Aorta (tissue), 5 donors: ENCODE measurements around the gene PSAPL1. TPM values are rescaled to one million over a fixed set of nuclear protein-coding genes. Genes with fewer than 3 reads are reported as not detected.
A peak's percentile ranks its signal among the peaks of the same experiment; 100 is the strongest.

Experiments used
- ATAC-seq: fragments of 200-7000 bp; cut with Tn5 transposase; one replicate; pipeline ENCODE4 v1.9.1; 2022; ENCODE audit warnings: moderate library complexity; ENCODE audit not compliant: low FRiP score
- DNase-seq, 2 donors: peaks; one replicate each; pipeline ENCODE4 v3.0.0-alpha.2; 2020
- H3K27ac ChIP-seq, 2 donors: one replicate each; pipeline ENCODE4 v1.5.1; 2013; ENCODE audit warnings: low read length in 2 of 2, mild to moderate bottlenecking in 2 of 2, moderate library complexity in 2 of 2, control low read depth in 1 of 2, inconsistent platforms in 1 of 2, low read depth in 1 of 2
- H3K27me3 ChIP-seq, 2 donors: one replicate each; pipeline ENCODE4 v1.6.1; 2013; ENCODE audit warnings: control low read depth in 1 of 2, low read length in 1 of 2, mild to moderate bottlenecking in 1 of 2, moderate library complexity in 1 of 2; ENCODE audit not compliant: insufficient read depth in 2 of 2, control insufficient read depth in 1 of 2
- H3K36me3 ChIP-seq, 2 donors: one replicate each; pipeline ENCODE4 v1.6.1; 2013; ENCODE audit warnings: control low read depth in 1 of 2, low read length in 1 of 2, mild to moderate bottlenecking in 1 of 2; ENCODE audit not compliant: insufficient read depth in 2 of 2, control insufficient read depth in 1 of 2
- H3K4me1 ChIP-seq, 2 donors: one replicate each; pipeline ENCODE4 v1.6.1; 2013; ENCODE audit warnings: low read length in 2 of 2, control low read depth in 1 of 2, mild to moderate bottlenecking in 1 of 2, moderate library complexity in 1 of 2; ENCODE audit not compliant: insufficient read depth in 2 of 2, control insufficient read depth in 1 of 2
- H3K4me3 ChIP-seq, 2 donors: one replicate each; pipeline ENCODE4 v1.5.1; 2013; ENCODE audit warnings: low read length in 2 of 2, control low read depth in 1 of 2, mild to moderate bottlenecking in 1 of 2
- H3K9me3 ChIP-seq: one replicate; pipeline ENCODE4 v1.6.1; 2013; ENCODE audit warnings: mild to moderate bottlenecking, low read length; ENCODE audit not compliant: control insufficient read depth
- WGBS, 2 donors: extraction: QIAGEN DNeasy Blood & Tissue Kit; methylation state at CpG; one replicate each; pipeline ENCODE4 v1.1.7; 2013; 5-methylcytosine and 5-hydroxymethylcytosine counted together
- intact Hi-C, 2 donors: fragments of 100-400 bp; cut with DNase I; formaldehyde crosslinking; loops; one replicate each; pipeline versions ENCODE4 v1.14.2 to v1.15.0; 2022
- polyA plus RNA-seq, 2 donors: library from polyadenylated mRNA; stranded (reverse); fragments of 200-250 nt; gene quantifications; one replicate each; pipeline ENCODE4 v1.2.3, GENCODE V29; 2013
- total RNA-seq, 2 donors: library from RNA; stranded (reverse); fragmentation: NEBNext Ultra II Directional; extraction: Animal tissue kit (Norgen Biotek cat#: 25700); gene quantifications; one replicate each; pipeline ENCODE4 v1.2.1, GENCODE V29; 2021
- donor health status: healthy with polysubstance abuse.
- donor health status: Bipolar disorder and iron deficiency.
- donor health status: DM: no; HTN: no; CAD: no.
- donor health status: DM: no; HTN: no; CAD: no.
- donor health status: DM: yes; HTN: yes; CAD: no.

Gene PSAPL1
- total and polyA plus RNA-seq, 4 donors = not detected

- Histone ChIP-seq H3K27ac (no peak overlapping the region), H3K4me1 (no peaks in the 10 kb centered on the region), H3K9me3 (no peaks in the 10 kb centered on the region), H3K4me3 (no peak overlapping the region), H3K36me3 (no peaks in the 10 kb centered on the region), H3K27me3 (no peaks in the 10 kb centered on the region)
- no peak for ATAC-seq
- intact Hi-C loops = no loop called here
- 75 to 80% methylated on average over 29 of the region's 29 CpGs for WGBS, 2 donors
- peak; percentile 22 to 49 for DNase-seq
Observed at GRCh38 chr4:7393601-7394575, 40.8 kb downstream of the PSAPL1 start.

GRCh38 chr4:7392438-7393421, 42.0 kb downstream of the PSAPL1 start:
- H3K27ac ChIP-seq = no peak overlapping the region
- ATAC-seq = no peak

DNA sequence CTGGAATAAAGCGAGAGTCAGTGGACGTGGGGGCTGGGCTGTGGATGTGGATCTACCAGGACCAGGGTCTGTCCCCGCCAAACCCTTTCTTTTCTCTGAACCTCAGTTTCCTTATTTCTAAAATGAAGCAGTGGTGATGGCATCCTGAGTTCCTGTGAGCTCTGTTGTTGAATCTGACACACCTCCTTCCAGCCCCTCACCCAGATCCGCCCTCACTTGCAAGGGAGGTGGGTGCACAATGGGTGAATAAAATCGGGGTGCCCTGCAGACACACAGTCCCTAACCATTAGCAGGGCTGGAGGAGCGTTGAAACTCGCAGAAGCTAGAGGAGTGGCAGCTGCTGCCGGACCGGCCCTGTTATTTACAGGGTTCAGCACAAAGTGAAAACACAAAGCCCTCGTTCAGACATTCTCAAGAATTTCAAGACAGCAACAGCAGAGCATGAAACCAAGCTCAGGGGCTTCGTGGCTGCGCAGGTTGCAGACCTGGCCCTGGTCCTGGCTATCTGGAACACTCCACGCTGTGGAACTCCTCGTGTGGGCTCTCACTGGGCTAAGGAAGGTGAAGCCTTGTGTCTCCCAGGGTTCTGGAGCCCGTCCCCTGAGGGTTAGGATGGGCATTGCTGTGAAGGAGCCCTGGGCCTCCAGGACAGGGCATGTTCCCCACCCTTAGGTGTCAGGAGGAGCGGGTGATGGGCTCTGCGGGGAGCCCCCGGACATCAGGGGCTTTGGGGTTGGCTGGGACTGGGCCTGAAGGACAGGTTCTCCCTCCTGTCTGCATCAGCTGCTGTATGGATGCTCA, 42.9 kb downstream of the PSAPL1 start:
- ATAC-seq = no peak
- WGBS, 2 donors = 90 to 95% methylated on average over 18 of the region's 18 CpGs
- Histone ChIP-seq H3K9me3 (no peaks in the 10 kb centered on the region), H3K27me3 (no peaks in the 10 kb centered on the region), H3K4me3 (no peak overlapping the region), H3K36me3 (no peaks in the 10 kb centered on the region), H3K4me1 (no peaks in the 10 kb centered on the region), H3K27ac (no peak overlapping the region)
- intact Hi-C loops = no loop called here
- DNase-seq = peak; percentile 30 to 39

More at GRCh38 chr4:7392438-7393421, 42.0 kb downstream of the PSAPL1 start:
- H3K36me3 ChIP-seq = no peaks in the 10 kb centered on the region
- no peaks in the 10 kb centered on the region for H3K27me3 ChIP-seq
- H3K9me3 ChIP-seq = no peaks in the 10 kb centered on the region
- intact Hi-C loops = no loop called here
- DNase-seq = peak; percentile 50 to 73
- H3K4me1 ChIP-seq = no peaks in the 10 kb centered on the region
- WGBS, 2 donors = 61 to 72% methylated on average over 32 of the region's 32 CpGs
- H3K4me3 ChIP-seq = no peak overlapping the region

GRCh38 chr4:7390906-7391636, 43.7 kb downstream of the PSAPL1 start:
- intact Hi-C loops = no loop called here
- peak; percentile 25 to 58 for DNase-seq

GRCh38 chr4:7390336-7390735, 44.4 kb downstream of the PSAPL1 start:
- ATAC-seq (no peak), DNase-seq (peak in 1 of 2 donors; percentile 12)
- H3K36me3 ChIP-seq = no peaks in the 10 kb centered on the region
- H3K9me3 ChIP-seq = no peaks in the 10 kb centered on the region
- no peak overlapping the region for H3K4me3 ChIP-seq
- intact Hi-C loops = no loop called here
- no peaks in the 10 kb centered on the region for H3K27me3 ChIP-seq
- H3K27ac ChIP-seq = no peak overlapping the region
- no peaks in the 10 kb centered on the region for H3K4me1 ChIP-seq
- 93 to 95% methylated on average over 13 of the region's 13 CpGs for WGBS, 2 donors

More at GRCh38 chr4:7390906-7391636, 43.7 kb downstream of the PSAPL1 start:
- WGBS, 2 donors = 88 to 93% methylated on average over 18 of the region's 18 CpGs
- Histone ChIP-seq H3K36me3 (no peaks in the 10 kb centered on the region), H3K9me3 (no peaks in the 10 kb centered on the region), H3K27me3 (no peaks in the 10 kb centered on the region), H3K27ac (no peak overlapping the region), H3K4me1 (no peaks in the 10 kb centered on the region), H3K4me3 (no peak overlapping the region)
- ATAC-seq = no peak

- Histone ChIP-seq H3K36me3 (no peaks in the 10 kb centered on the region), H3K4me3 (no peak overlapping the region), H3K27me3 (no peaks in the 10 kb centered on the region), H3K4me1 (no peaks in the 10 kb centered on the region), H3K9me3 (no peaks in the 10 kb centered on the region), H3K27ac (no peak overlapping the region)
- ATAC-seq = no peak
- intact Hi-C loops = no loop called here
- WGBS, 2 donors = 80 to 85% methylated on average over 12 of the region's 12 CpGs
- DNase-seq = peak; percentile 26 to 66
Observed at GRCh38 chr4:7389719-7390118, 45.0 kb downstream of the PSAPL1 start.

- intact Hi-C loops = no loop called here
- Histone ChIP-seq H3K27ac (no peak overlapping the region), H3K4me1 (no peaks in the 10 kb centered on the region), H3K4me3 (no peak overlapping the region), H3K36me3 (no peaks in the 10 kb centered on the region), H3K27me3 (no peaks in the 10 kb centered on the region), H3K9me3 (no peaks in the 10 kb centered on the region)
- ATAC-seq = no peak
- WGBS, 2 donors = 94% methylated on average over 15 of the region's 15 CpGs
- peak; percentile 24 to 55 for DNase-seq
Observed at GRCh38 chr4:7389101-7389701, 45.5 kb downstream of the PSAPL1 start.
